ENCODE results near the gene IRAK1.

IRAK1 gene

DNA sequence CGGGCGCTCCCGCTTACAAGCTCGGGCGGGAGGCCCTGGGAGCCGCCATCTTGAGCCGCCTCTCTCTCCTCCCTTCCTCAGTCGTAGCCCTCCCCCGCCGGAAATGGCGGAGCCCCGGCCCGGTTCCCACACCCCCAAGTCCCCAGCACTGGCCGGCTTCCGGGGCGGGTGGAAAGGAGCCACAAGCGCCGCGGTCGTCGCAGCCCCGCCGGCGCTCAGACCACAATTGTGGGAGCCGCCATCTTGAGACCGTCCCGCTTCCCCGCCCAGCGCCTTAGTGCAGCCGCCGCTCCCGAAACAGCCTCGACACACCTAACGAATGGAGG is 48.6 kb downstream of the IRAK1 start (continued):
- TF ChIP-seq, protein P1, sequence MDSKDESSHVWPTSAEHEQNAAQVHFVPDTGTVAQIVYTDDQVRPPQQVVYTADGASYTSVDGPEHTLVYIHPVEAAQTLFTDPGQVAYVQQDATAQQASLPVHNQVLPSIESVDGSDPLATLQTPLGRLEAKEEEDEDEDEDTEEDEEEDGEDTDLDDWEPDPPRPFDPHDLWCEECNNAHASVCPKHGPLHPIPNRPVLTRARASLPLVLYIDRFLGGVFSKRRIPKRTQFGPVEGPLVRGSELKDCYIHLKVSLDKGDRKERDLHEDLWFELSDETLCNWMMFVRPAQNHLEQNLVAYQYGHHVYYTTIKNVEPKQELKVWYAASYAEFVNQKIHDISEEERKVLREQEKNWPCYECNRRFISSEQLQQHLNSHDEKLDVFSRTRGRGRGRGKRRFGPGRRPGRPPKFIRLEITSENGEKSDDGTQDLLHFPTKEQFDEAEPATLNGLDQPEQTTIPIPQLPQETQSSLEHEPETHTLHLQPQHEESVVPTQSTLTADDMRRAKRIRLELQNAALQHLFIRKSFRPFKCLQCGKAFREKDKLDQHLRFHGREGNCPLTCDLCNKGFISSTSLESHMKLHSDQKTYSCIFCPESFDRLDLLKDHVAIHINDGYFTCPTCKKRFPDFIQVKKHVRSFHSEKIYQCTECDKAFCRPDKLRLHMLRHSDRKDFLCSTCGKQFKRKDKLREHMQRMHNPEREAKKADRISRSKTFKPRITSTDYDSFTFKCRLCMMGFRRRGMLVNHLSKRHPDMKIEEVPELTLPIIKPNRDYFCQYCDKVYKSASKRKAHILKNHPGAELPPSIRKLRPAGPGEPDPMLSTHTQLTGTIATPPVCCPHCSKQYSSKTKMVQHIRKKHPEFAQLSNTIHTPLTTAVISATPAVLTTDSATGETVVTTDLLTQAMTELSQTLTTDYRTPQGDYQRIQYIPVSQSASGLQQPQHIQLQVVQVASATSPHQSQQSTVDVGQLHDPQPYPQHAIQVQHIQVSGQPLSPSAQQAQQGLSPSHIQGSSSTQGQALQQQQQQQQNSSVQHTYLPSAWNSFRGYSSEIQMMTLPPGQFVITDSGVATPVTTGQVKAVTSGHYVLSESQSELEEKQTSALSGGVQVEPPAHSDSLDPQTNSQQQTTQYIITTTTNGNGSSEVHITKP (tag by site-specific recombination; IDR thresholded peaks at IDR 0.05), result peak; percentile 52; the same call in 1 of the 2 replicates
- TF ChIP-seq ZXDB (tag by site-specific recombination; IDR thresholded peaks at IDR 0.05) (peak; percentile 6; the same call in 1 of the 2 replicates), KLF16 (tag by site-specific recombination; IDR thresholded peaks at IDR 0.05) (peak; percentile 36; the same call in 1 of the 2 replicates), GLIS2 (tag by site-specific recombination; IDR thresholded peaks at IDR 0.05) (peak; percentile 54)
- TF ChIP-seq, protein P2, sequence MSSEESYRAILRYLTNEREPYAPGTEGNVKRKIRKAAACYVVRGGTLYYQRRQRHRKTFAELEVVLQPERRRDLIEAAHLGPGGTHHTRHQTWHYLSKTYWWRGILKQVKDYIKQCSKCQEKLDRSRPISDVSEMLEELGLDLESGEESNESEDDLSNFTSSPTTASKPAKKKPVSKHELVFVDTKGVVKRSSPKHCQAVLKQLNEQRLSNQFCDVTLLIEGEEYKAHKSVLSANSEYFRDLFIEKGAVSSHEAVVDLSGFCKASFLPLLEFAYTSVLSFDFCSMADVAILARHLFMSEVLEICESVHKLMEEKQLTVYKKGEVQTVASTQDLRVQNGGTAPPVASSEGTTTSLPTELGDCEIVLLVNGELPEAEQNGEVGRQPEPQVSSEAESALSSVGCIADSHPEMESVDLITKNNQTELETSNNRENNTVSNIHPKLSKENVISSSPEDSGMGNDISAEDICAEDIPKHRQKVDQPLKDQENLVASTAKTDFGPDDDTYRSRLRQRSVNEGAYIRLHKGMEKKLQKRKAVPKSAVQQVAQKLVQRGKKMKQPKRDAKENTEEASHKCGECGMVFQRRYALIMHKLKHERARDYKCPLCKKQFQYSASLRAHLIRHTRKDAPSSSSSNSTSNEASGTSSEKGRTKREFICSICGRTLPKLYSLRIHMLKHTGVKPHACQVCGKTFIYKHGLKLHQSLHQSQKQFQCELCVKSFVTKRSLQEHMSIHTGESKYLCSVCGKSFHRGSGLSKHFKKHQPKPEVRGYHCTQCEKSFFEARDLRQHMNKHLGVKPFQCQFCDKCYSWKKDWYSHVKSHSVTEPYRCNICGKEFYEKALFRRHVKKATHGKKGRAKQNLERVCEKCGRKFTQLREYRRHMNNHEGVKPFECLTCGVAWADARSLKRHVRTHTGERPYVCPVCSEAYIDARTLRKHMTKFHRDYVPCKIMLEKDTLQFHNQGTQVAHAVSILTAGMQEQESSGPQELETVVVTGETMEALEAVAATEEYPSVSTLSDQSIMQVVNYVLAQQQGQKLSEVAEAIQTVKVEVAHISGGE (tag by site-specific recombination; conservative IDR thresholded peaks at IDR 0.05; ENCODE audit: low read depth), result peak; percentile 98

DNA sequence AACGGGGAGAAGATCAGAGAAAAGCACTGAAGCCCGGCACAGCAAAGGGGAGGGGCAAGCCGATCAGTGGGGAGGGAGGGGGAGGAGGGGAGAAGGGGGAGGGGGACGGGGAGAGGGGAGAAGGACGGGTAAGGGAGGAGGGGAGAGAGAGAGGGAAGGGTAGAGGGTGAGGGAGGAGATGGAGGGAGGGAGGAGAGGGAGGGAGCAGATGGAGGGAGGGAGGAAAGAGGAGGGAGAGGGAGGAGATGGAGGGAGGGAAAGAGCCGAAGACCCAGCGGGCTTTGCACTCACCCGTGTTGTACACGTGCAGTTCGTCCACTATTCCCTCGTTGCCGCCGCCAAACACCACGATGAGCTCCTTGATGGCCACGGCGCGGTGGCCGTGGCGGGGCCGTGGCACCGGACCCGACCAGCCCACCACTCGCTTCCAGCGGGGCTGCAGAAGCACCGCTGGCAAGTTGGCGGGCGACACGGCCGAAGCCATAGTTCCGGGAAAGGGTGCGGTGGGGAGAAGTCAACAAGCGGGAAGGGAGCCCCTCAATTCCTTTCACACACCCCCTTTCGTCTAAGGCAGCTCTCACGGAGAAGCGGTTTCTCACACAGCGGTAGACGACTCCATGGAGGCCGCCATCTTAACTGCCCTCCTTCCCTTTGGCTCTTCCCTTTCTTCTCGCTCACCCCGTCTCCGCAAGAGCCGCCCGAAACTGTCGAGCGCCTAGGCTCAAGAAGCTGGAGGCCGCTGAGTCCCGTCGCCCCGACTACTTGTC is 49.2 kb downstream of the IRAK1 start:
- POLR2A ChIA-PET, result interaction anchor here (0.6 to 4.6 kb wide), 19 partner anchors 9 to 401 kb away, joined by 3 to 67 read pairs (median 5); partner anchors contain the start of genes MECP2 and NAA10
- peaks cover 10% of the 10 kb centered on the region for H3K4me1 ChIP-seq (ENCODE audit: control insufficient read depth, insufficient read depth, low read length)
- TF ChIP-seq ZEB2 (tag by site-specific recombination; IDR thresholded peaks at IDR 0.05) (peak; percentile 92; the same call in 1 of the 2 replicates), ZNF521 (tag by site-specific recombination; IDR thresholded peaks at IDR 0.05) (no peak), ZNF174 (tag by site-specific recombination; IDR thresholded peaks at IDR 0.05) (no peak), ZNF221 (tag by site-specific recombination; IDR thresholded peaks at IDR 0.05; ENCODE audit: borderline replicate concordance) (no peak), ZNF596 (tag by site-specific recombination; IDR thresholded peaks at IDR 0.05) (peak; percentile 15; the same call in 1 of the 2 replicates), ZNF146 (tag by site-specific recombination; IDR thresholded peaks at IDR 0.05) (no peak), ZNF555 (tag by site-specific recombination; conservative IDR thresholded peaks at IDR 0.05) (no peak), ZNF121 (tag by site-specific recombination; IDR thresholded peaks at IDR 0.05) (no peak), ZNF433 (tag by site-specific recombination; IDR thresholded peaks at IDR 0.05; ENCODE audit: low read depth) (no peak), ZNF600 (tag by site-specific recombination; IDR thresholded peaks at IDR 0.05) (no peak), ZNF426 (tag by site-specific recombination; IDR thresholded peaks at IDR 0.05) (no peak), KLF9 (tag by site-specific recombination; IDR thresholded peaks at IDR 0.05; ENCODE audit: low read depth) (peak; percentile 28; the same call in 1 of the 2 replicates), ZNF223 (tag by site-specific recombination; IDR thresholded peaks at IDR 0.05) (no peak), ZNF274 (IDR thresholded peaks at IDR 0.05; ENCODE audit: low read length) (no peak), ZNF274 (tag by site-specific recombination; IDR thresholded peaks at IDR 0.05; ENCODE audit: borderline replicate concordance) (no peak)
- TF ChIP-seq, protein P3, sequence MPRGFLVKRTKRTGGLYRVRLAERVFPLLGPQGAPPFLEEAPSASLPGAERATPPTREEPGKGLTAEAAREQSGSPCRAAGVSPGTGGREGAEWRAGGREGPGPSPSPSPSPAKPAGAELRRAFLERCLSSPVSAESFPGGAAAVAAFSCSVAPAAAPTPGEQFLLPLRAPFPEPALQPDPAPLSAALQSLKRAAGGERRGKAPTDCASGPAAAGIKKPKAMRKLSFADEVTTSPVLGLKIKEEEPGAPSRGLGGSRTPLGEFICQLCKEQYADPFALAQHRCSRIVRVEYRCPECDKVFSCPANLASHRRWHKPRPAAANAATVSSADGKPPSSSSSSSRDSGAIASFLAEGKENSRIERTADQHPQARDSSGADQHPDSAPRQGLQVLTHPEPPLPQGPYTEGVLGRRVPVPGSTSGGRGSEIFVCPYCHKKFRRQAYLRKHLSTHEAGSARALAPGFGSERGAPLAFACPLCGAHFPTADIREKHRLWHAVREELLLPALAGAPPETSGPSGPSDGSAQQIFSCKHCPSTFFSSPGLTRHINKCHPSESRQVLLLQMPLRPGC (tag by site-specific recombination; IDR thresholded peaks at IDR 0.05), result no peak
- TF ChIP-seq, protein P4, sequence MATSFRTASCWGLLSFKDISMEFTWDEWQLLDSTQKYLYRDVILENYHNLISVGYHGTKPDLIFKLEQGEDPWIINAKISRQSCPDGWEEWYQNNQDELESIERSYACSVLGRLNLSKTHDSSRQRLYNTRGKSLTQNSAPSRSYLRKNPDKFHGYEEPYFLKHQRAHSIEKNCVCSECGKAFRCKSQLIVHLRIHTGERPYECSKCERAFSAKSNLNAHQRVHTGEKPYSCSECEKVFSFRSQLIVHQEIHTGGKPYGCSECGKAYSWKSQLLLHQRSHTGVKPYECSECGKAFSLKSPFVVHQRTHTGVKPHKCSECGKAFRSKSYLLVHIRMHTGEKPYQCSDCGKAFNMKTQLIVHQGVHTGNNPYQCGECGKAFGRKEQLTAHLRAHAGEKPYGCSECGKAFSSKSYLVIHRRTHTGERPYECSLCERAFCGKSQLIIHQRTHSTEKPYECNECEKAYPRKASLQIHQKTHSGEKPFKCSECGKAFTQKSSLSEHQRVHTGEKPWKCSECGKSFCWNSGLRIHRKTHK (tag by site-specific recombination; IDR thresholded peaks at IDR 0.05), result no peak
- TF ChIP-seq, protein P5, sequence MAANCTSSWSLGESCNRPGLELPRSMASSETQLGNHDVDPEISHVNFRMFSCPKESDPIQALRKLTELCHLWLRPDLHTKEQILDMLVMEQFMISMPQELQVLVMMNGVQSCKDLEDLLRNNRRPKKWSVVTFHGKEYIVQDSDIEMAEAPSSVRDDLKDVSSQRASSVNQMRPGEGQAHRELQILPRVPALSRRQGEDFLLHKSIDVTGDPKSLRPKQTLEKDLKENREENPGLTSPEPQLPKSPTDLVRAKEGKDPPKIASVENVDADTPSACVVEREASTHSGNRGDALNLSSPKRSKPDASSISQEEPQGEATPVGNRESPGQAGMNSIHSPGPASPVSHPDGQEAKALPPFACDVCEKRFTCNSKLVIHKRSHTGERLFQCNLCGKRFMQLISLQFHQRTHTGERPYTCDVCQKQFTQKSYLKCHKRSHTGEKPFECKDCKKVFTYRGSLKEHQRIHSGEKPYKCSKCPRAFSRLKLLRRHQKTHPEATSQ (tag by site-specific recombination; IDR thresholded peaks at IDR 0.05), result no peak

More for the DNA sequence above, 49.2 kb downstream of the IRAK1 start:
- Histone ChIP-seq H3K36me3 (ENCODE audit: control insufficient read depth in 2 of 2, insufficient read depth in 1 of 2, low read length in 2 of 2) (peaks cover 0 to 27% of the 10 kb centered on the region in 2 experiments; a peak in 1 of 3 replicates), H3K4me3 (ENCODE audit: low read depth, low read length) (peak overlapping the region; percentile 95), H3K9me3 (ENCODE audit: control insufficient read depth, insufficient read depth, low read depth, low read length) (no peaks in the 10 kb centered on the region), H3K27ac (ENCODE audit: extremely low read depth, low read depth, low read length) (peak overlapping the region; percentile 99)
- CTCF ChIA-PET, result interaction anchor here (0.5 to 7.0 kb wide), 7 partner anchors 20 to 47 kb away, joined by 3 to 65 read pairs (median 4); no protein-coding TSS in a partner anchor
